ENCODE measurements around the gene MAP4K3.
"Not testable (repeated sequence)": the region's sequence is repeated elsewhere in the genome, so short reads cannot be mapped to it uniquely, and the experiment has no call there.

MAP4K3 gene

DNA sequence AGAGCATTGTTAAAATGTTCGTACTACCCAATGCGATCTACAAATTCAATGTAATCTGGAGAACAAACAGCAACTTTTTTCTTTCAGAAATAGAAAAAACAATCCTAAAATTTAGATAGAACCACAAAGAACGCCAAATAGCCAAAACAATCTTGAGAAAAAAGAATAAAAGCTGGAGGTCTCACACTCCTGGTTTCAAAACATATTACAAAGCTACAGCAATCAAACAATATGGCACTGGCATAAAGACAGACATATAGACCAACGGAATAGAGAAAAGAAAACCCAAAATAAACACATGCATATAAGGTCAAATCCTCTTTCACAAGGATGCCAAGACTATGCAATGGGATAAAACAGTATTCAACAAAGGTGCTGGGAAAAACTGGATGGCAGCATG is 74.5 kb downstream of the MAP4K3 start:
- H3K9me3 ChIP-seq, result peaks cover 24% of the 10 kb centered on the region
- H3K36me3 ChIP-seq (replicated peaks), result peaks cover 4% of the 10 kb centered on the region; the same call in 1 of the 2 replicates
- no peak overlapping the region for H3K4me3 ChIP-seq
- no peak for DNase-seq (ENCODE audit: low spot score in 2 of 2)
- H3K27me3 ChIP-seq (ENCODE audit: low read depth), result no peaks in the 10 kb centered on the region
- peaks cover 23% of the 10 kb centered on the region for H3K4me1 ChIP-seq
- in situ Hi-C loops (cut with MboI; ENCODE audit: low sequenced_read_pairs), result no loop called here

DNA sequence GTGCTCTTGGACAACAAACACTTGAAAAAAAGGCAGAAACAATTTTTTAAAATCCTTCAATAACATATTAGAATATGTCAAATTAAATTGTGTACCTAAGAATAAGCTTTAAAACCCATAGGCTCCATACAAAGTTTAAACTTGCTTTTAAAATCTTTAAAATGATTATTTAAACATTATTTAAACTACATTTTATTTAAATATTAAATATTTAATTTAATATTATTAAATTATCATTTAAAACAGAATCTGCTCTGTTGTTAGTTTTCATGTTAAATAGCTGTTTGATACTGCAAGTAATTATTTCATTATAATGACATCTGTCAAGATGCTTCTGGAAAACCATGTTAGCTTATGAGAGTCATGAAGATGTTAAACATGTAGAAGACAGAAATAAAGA is 75.6 kb downstream of the MAP4K3 start:
- in situ Hi-C loops (cut with MboI; ENCODE audit: low sequenced_read_pairs), result no loop called here
- DNase-seq (ENCODE audit: low spot score in 2 of 2), result no peak
- Histone ChIP-seq H3K27me3 (ENCODE audit: low read depth) (no peaks in the 10 kb centered on the region), H3K4me3 (no peak overlapping the region), H3K36me3 (replicated peaks) (peaks cover 4% of the 10 kb centered on the region; the same call in 1 of the 2 replicates), H3K9me3 (peaks cover 24% of the 10 kb centered on the region), H3K4me1 (peaks cover 33% of the 10 kb centered on the region)

DNA sequence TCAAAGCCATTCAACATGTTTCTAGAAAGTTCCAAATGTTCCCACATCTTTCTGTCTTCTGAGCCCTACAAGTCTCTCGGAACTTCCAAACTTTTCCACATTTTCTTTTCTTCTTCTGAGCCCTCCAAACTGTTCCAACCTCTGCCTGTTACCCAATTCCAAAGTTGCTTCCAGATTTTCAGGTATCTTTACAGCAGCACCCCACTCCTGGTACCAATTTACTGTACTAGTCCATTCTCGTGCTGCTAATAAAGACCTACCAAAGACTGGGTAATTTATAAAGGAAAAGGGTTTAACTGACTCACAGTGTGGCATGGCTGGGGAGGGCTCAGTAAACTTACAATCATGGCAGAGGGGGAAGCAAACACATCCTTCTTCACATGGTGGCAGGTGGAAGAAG is 76.7 kb downstream of the MAP4K3 start:
- Histone ChIP-seq H3K4me1 (peaks cover 40% of the 10 kb centered on the region), H3K9me3 (peaks cover 24% of the 10 kb centered on the region)
- H3K27me3 ChIP-seq (ENCODE audit: low read depth); DNase-seq (ENCODE audit: low spot score in 2 of 2); H3K36me3 ChIP-seq (replicated peaks); in situ Hi-C loops (cut with MboI; ENCODE audit: low sequenced_read_pairs); H3K4me3 ChIP-seq: not testable (repeated sequence)

GRCh38 chr2:39359453-39360038 is 77.5 kb downstream of the MAP4K3 start:
- in situ Hi-C loops (cut with MboI; ENCODE audit: low sequenced_read_pairs), result no loop called here
- H3K27me3 ChIP-seq (ENCODE audit: low read depth), result no peaks in the 10 kb centered on the region

GRCh38 chr2:39356922-39357639 is 80.0 kb downstream of the MAP4K3 start:
- in situ Hi-C loops (cut with MboI; ENCODE audit: low sequenced_read_pairs), result no loop called here
- no peak overlapping the region for H3K4me3 ChIP-seq
- peaks cover 26% of the 10 kb centered on the region for H3K4me1 ChIP-seq
- peaks cover 3% of the 10 kb centered on the region; the same call in 1 of the 2 replicates for H3K36me3 ChIP-seq (replicated peaks)
- peak; percentile 58 to 84 for DNase-seq (ENCODE audit: low spot score in 2 of 2)
- H3K27me3 ChIP-seq (ENCODE audit: low read depth), result no peaks in the 10 kb centered on the region
- H3K9me3 ChIP-seq, result peaks cover 14% of the 10 kb centered on the region

More at GRCh38 chr2:39359453-39360038, 77.5 kb downstream of the MAP4K3 start:
- no peak for DNase-seq (ENCODE audit: low spot score in 2 of 2)
- Histone ChIP-seq H3K4me3 (no peak overlapping the region), H3K9me3 (peaks cover 24% of the 10 kb centered on the region), H3K4me1 (peaks cover 36% of the 10 kb centered on the region), H3K36me3 (replicated peaks) (peaks cover 7% of the 10 kb centered on the region; the same call in 1 of the 2 replicates)

DNA sequence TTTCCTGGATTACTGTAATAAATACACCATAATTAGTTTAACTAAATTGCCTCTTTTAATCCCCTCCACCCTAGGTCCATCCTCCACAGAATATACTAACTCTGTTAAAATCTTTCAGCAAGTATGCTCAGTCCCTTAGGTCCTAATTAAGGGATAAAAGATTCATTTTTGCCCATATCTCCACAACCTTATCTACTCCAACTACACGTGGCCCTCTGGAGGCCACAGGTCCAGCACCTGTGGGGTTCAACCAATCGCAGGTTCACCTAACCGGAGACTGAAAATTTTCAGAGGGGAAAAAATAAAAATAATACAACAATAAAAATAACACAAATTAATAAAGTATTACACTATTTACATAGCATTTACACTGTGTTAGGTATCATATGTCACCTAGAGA is 86.4 kb downstream of the MAP4K3 start:
- Histone ChIP-seq H3K9me3 (no peaks in the 10 kb centered on the region), H3K4me1 (peaks cover 15% of the 10 kb centered on the region), H3K4me3 (no peak overlapping the region), H3K27me3 (ENCODE audit: low read depth) (no peaks in the 10 kb centered on the region), H3K36me3 (replicated peaks) (peaks cover 3% of the 10 kb centered on the region; the same call in 1 of the 2 replicates)
- no peak for DNase-seq (ENCODE audit: low spot score in 2 of 2)
- in situ Hi-C loops (cut with MboI; ENCODE audit: low sequenced_read_pairs), result no loop called here

DNA sequence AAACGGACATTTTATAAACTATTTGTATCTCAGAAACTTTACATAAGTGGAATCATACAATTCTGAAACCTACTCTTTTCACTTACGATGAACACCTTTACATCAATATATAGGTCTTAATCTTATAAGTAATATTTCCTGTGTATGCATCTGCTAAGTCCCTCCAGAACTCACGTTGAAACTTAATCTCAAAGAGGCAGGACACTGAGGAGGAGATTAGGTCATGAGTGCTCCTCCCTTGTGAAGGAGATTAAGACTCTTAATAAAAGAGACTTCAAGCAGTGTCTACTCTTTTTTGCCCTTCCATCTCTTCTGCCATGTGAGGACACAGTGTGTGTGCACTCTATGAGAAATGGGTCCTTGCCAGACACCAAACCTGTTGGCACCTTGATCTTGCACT is 98.6 kb downstream of the MAP4K3 start:
- Histone ChIP-seq H3K4me3 (no peak overlapping the region), H3K9me3 (no peaks in the 10 kb centered on the region), H3K4me1 (peaks cover 12% of the 10 kb centered on the region), H3K27me3 (ENCODE audit: low read depth) (no peaks in the 10 kb centered on the region), H3K36me3 (replicated peaks) (no peaks in the 10 kb centered on the region; the same call in 1 of the 2 replicates)
- in situ Hi-C loops (cut with MboI; ENCODE audit: low sequenced_read_pairs), result no loop called here
- DNase-seq (ENCODE audit: low spot score in 2 of 2), result no peak

- peaks cover 8% of the 10 kb centered on the region for H3K36me3 ChIP-seq (replicated peaks)
- H3K4me1 ChIP-seq, result peaks cover 12% of the 10 kb centered on the region
- no peak overlapping the region for H3K4me3 ChIP-seq
- H3K9me3 ChIP-seq, result no peaks in the 10 kb centered on the region
- in situ Hi-C loops (cut with MboI; ENCODE audit: low sequenced_read_pairs), result no loop called here
- H3K27me3 ChIP-seq (ENCODE audit: low read depth), result no peaks in the 10 kb centered on the region
- DNase-seq (ENCODE audit: low spot score in 2 of 2), result no peak
These were observed 101.2 kb downstream of the MAP4K3 start for GRCh38 chr2:39335930-39336329.

DNA sequence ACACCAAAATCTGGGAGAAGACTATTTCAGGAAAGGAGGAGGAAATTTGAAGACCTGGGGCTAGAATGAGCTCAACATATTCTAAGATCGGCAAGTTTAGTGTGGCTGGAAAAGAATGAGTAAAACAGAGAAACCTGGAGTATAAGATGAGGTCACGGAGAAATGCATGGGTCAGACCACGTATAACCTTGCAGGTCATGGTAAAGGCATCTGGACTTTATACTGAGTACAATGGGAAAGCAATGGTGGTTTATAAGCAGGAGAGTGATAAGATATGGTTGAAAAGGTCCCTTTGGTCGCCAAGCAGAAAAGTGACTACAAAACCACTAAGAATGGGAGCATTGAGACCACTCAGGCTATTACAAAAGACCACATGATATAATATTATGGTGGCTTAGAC is 102.1 kb downstream of the MAP4K3 start:
- Histone ChIP-seq H3K36me3 (replicated peaks) (peaks cover 13% of the 10 kb centered on the region), H3K4me3 (no peak overlapping the region), H3K9me3 (no peaks in the 10 kb centered on the region), H3K27me3 (ENCODE audit: low read depth) (no peaks in the 10 kb centered on the region), H3K4me1 (peaks cover 12% of the 10 kb centered on the region)
- in situ Hi-C loops (cut with MboI; ENCODE audit: low sequenced_read_pairs), result no loop called here
- DNase-seq (ENCODE audit: low spot score in 2 of 2), result no peak

GRCh38 chr2:39334529-39334928 is 102.6 kb downstream of the MAP4K3 start:
- in situ Hi-C loops (cut with MboI; ENCODE audit: low sequenced_read_pairs), result no loop called here
- peaks cover 13% of the 10 kb centered on the region for H3K4me1 ChIP-seq
- no peaks in the 10 kb centered on the region for H3K9me3 ChIP-seq
- no peaks in the 10 kb centered on the region for H3K27me3 ChIP-seq (ENCODE audit: low read depth)
- no peak for DNase-seq (ENCODE audit: low spot score in 2 of 2)
- H3K36me3 ChIP-seq (replicated peaks), result peaks cover 13% of the 10 kb centered on the region
- H3K4me3 ChIP-seq, result no peak overlapping the region

GRCh38 chr2:39326644-39327043 is 110.4 kb downstream of the MAP4K3 start:
- no peak for DNase-seq (ENCODE audit: low spot score in 2 of 2)
- in situ Hi-C loops (cut with MboI; ENCODE audit: low sequenced_read_pairs), result no loop called here
- H3K4me3 ChIP-seq, result no peak overlapping the region
- no peaks in the 10 kb centered on the region for H3K9me3 ChIP-seq
- H3K36me3 ChIP-seq (replicated peaks), result peaks cover 22% of the 10 kb centered on the region
- H3K27me3 ChIP-seq (ENCODE audit: low read depth), result no peaks in the 10 kb centered on the region
- peaks cover 24% of the 10 kb centered on the region for H3K4me1 ChIP-seq

- in situ Hi-C loops (cut with MboI; ENCODE audit: low sequenced_read_pairs), result no loop called here
- H3K36me3 ChIP-seq (replicated peaks), result peaks cover 15% of the 10 kb centered on the region
- no peaks in the 10 kb centered on the region for H3K27me3 ChIP-seq (ENCODE audit: low read depth)
- H3K4me1 ChIP-seq, result peaks cover 26% of the 10 kb centered on the region
- H3K9me3 ChIP-seq, result no peaks in the 10 kb centered on the region
- DNase-seq (ENCODE audit: low spot score in 2 of 2), result no peak
- H3K4me3 ChIP-seq, result no peak overlapping the region
These were observed 111.1 kb downstream of the MAP4K3 start for GRCh38 chr2:39325966-39326365.

DNA sequence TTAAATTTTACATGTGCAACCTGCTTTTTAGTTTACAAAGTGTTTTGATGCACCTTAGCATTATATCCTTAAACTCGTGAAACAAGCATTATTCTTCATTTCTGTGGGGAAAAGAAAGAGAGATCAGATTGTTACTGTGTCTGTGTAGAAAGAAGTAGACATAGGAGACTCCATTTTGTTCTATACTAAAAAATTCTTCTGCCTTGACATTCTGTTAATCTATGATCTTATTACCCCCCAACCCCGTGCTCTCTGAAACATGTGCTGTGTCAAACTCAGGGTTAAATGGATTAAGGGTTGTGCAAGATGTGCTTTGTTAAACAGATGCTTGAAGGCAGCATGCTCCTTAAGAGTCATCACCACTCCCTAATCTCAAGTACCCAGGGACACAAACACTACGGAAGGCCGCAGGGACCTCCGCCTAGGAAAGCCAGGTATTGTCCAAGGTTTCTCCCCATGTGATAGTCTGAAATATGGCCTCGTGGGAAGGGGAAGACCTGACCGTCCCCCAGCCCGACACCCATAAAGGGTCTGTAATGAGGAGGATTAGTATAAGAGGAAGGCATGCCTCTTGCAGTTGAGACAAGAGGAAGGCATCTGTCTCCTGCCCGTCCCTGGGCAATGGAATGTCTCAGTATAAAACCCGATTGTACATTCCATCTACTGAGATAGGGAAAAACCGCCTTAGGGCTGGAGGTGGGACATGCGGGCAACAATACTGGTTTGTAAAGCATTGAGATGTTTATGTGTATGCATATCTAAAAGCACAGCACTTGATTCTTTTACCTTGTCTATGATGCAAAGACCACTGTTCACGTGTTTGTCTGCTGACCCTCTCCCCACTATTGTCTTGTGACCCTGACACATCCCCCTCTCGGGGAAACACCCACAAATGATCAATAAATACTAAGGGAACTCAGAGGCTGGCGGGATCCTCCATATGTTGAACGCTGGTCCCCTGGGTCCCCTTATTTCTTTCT is 115.7 kb downstream of the MAP4K3 start:
- Histone ChIP-seq H3K36me3 (replicated peaks) (peaks cover 18% of the 10 kb centered on the region), H3K4me1 (peaks cover 31% of the 10 kb centered on the region)
- in situ Hi-C loops (cut with MboI; ENCODE audit: low sequenced_read_pairs); H3K4me3 ChIP-seq; H3K9me3 ChIP-seq; H3K27me3 ChIP-seq (ENCODE audit: low read depth): not testable (repeated sequence)
- DNase-seq (ENCODE audit: low spot score in 2 of 2), result peak; percentile 79 to 91

Data from HAP-1 (cell line).